Left lung (tissue), 10 donors: ENCODE results near the gene BCR. TPM values are rescaled to one million over a fixed set of nuclear protein-coding genes. Genes with fewer than 3 reads are reported as not detected.
A peak's percentile ranks its signal among the peaks of the same experiment; 100 is the strongest.

Experiments
- ATAC-seq: fragments of 200-7000 bp; cut with Tn5 transposase; one replicate; pipeline ENCODE4 v1.9.1; 2020; ENCODE audit warnings: moderate library complexity
- DNase-seq, 4 donors: peaks; one replicate each; pipeline ENCODE4 v3.0.0-alpha.2; 2013 to 2020
- H3K27ac ChIP-seq, 2 donors: fragments of 200-600 bp; sonication (generic) in 1 of 2; one replicate each; pipeline versions ENCODE4 v1.5.0 to v1.8.0; 2020 to 2021
- H3K27me3 ChIP-seq, 2 donors: fragments of 200-600 bp; sonication (generic) in 1 of 2; one replicate each; pipeline versions ENCODE4 v1.5.0 to v1.8.0; 2020 to 2021
- H3K36me3 ChIP-seq, 2 donors: fragments of 200-600 bp; sonication (generic) in 1 of 2; one replicate each; pipeline versions ENCODE4 v1.5.0 to v1.8.0; 2020 to 2021
- H3K4me1 ChIP-seq, 2 donors: fragments of 200-600 bp; one replicate each; pipeline ENCODE4 v1.8.0; 2021
- H3K4me3 ChIP-seq, 2 donors: fragments of 200-600 bp; sonication (generic) in 1 of 2; one replicate each; pipeline versions ENCODE4 v1.5.0 to v1.8.0; 2020 to 2021; ENCODE audit warnings: mild to moderate bottlenecking in 1 of 2
- H3K9me3 ChIP-seq, 2 donors: fragments of 200-600 bp; sonication (generic) in 1 of 2; one replicate each; pipeline versions ENCODE4 v1.5.0 to v1.8.0; 2020 to 2021
- CTCF ChIP-seq, 2 donors: fragments of 200-600 bp; sonication (generic) in 1 of 2; IDR thresholded peaks; one replicate each; pipeline versions ENCODE4 v1.5.0 to v1.8.0; 2021; ENCODE audit warnings: antibody characterized with exemption in 2 of 2
- intact Hi-C, 2 donors: fragments of 100-400 bp; cut with DNase I; formaldehyde crosslinking; loops; one replicate each; pipeline versions ENCODE4 v1.11.2 to v1.14.2; 2022
- polyA plus RNA-seq, 6 donors: library from polyadenylated mRNA; unstranded; fragments of 120-200 nt; gene quantifications; one replicate each; pipeline ENCODE4 v1.2.1, GENCODE V29; 2013; ENCODE audit not compliant: insufficient read length in 6 of 6
- total RNA-seq, 2 donors: library from RNA; stranded (reverse); fragmentation: NEBNext Ultra II Directional; extraction: Animal tissue kit (Norgen Biotek cat#: 25700); gene quantifications; one replicate each; pipeline ENCODE4 v1.2.1, GENCODE V29; 2021
- donor health status: DM: no; HTN: yes; CAD: no.
- donor health status: DM: no; HTN: no; CAD: no.

The BCR gene
- total and polyA plus RNA-seq, 8 donors: 41.1 to 70.4 (median 48.9) TPM

- intact Hi-C loops: no loop called here
- ATAC-seq (no peak), DNase-seq (no peak)
- TF ChIP-seq CTCF (IDR thresholded peaks at IDR 0.05): no peak
- Histone ChIP-seq H3K4me3 (no peak overlapping the region), H3K27ac (peak overlapping the region in 1 of 2 donors; percentile 45), H3K4me1 (peaks cover 14 to 63% of the 10 kb centered on the region in 2 donors), H3K27me3 (no peaks in the 10 kb centered on the region), H3K36me3 (no peaks in the 10 kb centered on the region), H3K9me3 (no peaks in the 10 kb centered on the region)
Measured at GRCh38 chr22:23246982-23247766, 66.9 kb downstream of the BCR start.

GRCh38 chr22:23248583-23248982 is 68.3 kb downstream of the BCR start:
- intact Hi-C loops: no loop called here
- ATAC-seq: peak; percentile 94

GRCh38 chr22:23250056-23250784 is 69.9 kb downstream of the BCR start:
- ATAC-seq (no peak), DNase-seq (no peak)
- Histone ChIP-seq H3K27me3 (no peaks in the 10 kb centered on the region), H3K27ac (no peak overlapping the region), H3K9me3 (no peaks in the 10 kb centered on the region), H3K36me3 (peaks cover 0 to 17% of the 10 kb centered on the region in 2 donors), H3K4me1 (peaks cover 14 to 33% of the 10 kb centered on the region in 2 donors), H3K4me3 (no peak overlapping the region)
- intact Hi-C loops: no loop called here
- no peak for TF ChIP-seq CTCF (IDR thresholded peaks at IDR 0.05)

More at GRCh38 chr22:23248583-23248982, 68.3 kb downstream of the BCR start:
- Histone ChIP-seq H3K27ac (peak overlapping the region in 1 of 2 donors; percentile 45), H3K36me3 (peaks cover 0 to under 1% of the 10 kb centered on the region in 2 donors), H3K27me3 (no peaks in the 10 kb centered on the region), H3K4me1 (peaks cover 14 to 49% of the 10 kb centered on the region in 2 donors), H3K4me3 (no peak overlapping the region), H3K9me3 (no peaks in the 10 kb centered on the region)
- no peak for TF ChIP-seq CTCF (IDR thresholded peaks at IDR 0.05)
- peak in 2 of 4 donors; percentile 51 to 63 for DNase-seq

GRCh38 chr22:23250785-23251363 is 70.6 kb downstream of the BCR start:
- intact Hi-C loops: no loop called here
- no peak for DNase-seq
- no peak for TF ChIP-seq CTCF (IDR thresholded peaks at IDR 0.05)
- no peak overlapping the region for H3K4me3 ChIP-seq
- ATAC-seq: no peak
- peaks cover 14 to 27% of the 10 kb centered on the region in 2 donors for H3K4me1 ChIP-seq
- no peaks in the 10 kb centered on the region for H3K9me3 ChIP-seq
- no peak overlapping the region for H3K27ac ChIP-seq
- peaks cover 0 to 23% of the 10 kb centered on the region in 2 donors for H3K36me3 ChIP-seq
- no peaks in the 10 kb centered on the region for H3K27me3 ChIP-seq
